NCI-H345 treated with DMSO at 0.1 percent for 48 hours (cell line): ENCODE results near the gene TALDO1.

ENCODE experiments used
- DNase-seq: peaks from one replicate; lab custom pipeline; 2025; ENCODE audit not compliant: unreplicated experiment; lab: John Stamatoyannopoulos, UW

TALDO1 gene

GRCh38 chr11:786235-787083, 39.2 kb downstream of the TALDO1 start:
- DNase-seq, result no peak

- DNase-seq, result no peak
These were observed 39.9 kb downstream of the TALDO1 start for GRCh38 chr11:787084-787675.

GRCh38 chr11:788009-788640, 40.9 kb downstream of the TALDO1 start:
- DNase-seq, result no peak

- DNase-seq, result no peak
These were observed 42.0 kb downstream of the TALDO1 start for GRCh38 chr11:788953-789940.

- DNase-seq, result peak; percentile 29
These were observed 42.7 kb downstream of the TALDO1 start, which contains the start of gene CEND1 for GRCh38 chr11:789943-790342. Gene CEND1 (minus strand): TSS chr11:790090. CDS start chr11:788576, 1,514 bp downstream.

- DNase-seq, result no peak
These were observed 43.7 kb downstream of the TALDO1 start for GRCh38 chr11:790721-791564.

- no peak for DNase-seq
These were observed 44.6 kb downstream of the TALDO1 start for GRCh38 chr11:791658-792534.

- no peak for DNase-seq
These were observed 45.2 kb downstream of the TALDO1 start for GRCh38 chr11:792535-792821.

- no peak for DNase-seq
These were observed 45.6 kb downstream of the TALDO1 start for GRCh38 chr11:792873-793272.

- DNase-seq, result no peak
These were observed 46.3 kb downstream of the TALDO1 start for GRCh38 chr11:793556-793955.

- no peak for DNase-seq
These were observed 46.9 kb downstream of the TALDO1 start for GRCh38 chr11:794013-794765.

GRCh38 chr11:794766-795633, 47.7 kb downstream of the TALDO1 start:
- DNase-seq, result no peak

- DNase-seq, result no peak
These were observed 48.6 kb downstream of the TALDO1 start for GRCh38 chr11:795634-796564.

GRCh38 chr11:796565-797295, 49.5 kb downstream of the TALDO1 start:
- no peak for DNase-seq

- DNase-seq, result peak; percentile 82
These were observed 50.2 kb downstream of the TALDO1 start for GRCh38 chr11:797296-798092.
